H9 (cell line): Measurements from ENCODE around the gene ZNF672. TPM values are rescaled to one million over a fixed set of nuclear protein-coding genes. Genes with fewer than 3 reads are reported as not detected.

ENCODE experiments used
- DNase-seq: peaks from one replicate; pipeline ENCODE4 v3.0.0-alpha.2; 2017
- H2AFZ ChIP-seq: one replicate; pipeline ENCODE4 v1.6.1; 2013; ENCODE audit warnings: mild to moderate bottlenecking, low read length, control low read depth, moderate library complexity
- H2AK5ac ChIP-seq: 2 replicates; pipeline ENCODE4 v1.6.1; 2013; ENCODE audit warnings: low read length, control low read depth, mixed read lengths; ENCODE audit not compliant: insufficient read length
- H2BK120ac ChIP-seq: one replicate; pipeline ENCODE4 v1.6.1; 2013; ENCODE audit warnings: low read depth, mild to moderate bottlenecking, low read length, control low read depth, inconsistent platforms; ENCODE audit not compliant: poor library complexity, severe bottlenecking
- H2BK12ac ChIP-seq: 2 replicates; pipeline ENCODE4 v1.6.1; 2013; ENCODE audit warnings: low read length, control low read depth, mixed read lengths, low read depth; ENCODE audit not compliant: insufficient read length
- H2BK15ac ChIP-seq: 2 replicates; pipeline ENCODE4 v1.6.1; 2013; ENCODE audit warnings: low read depth, low read length, control low read depth
- H2BK20ac ChIP-seq: one replicate; pipeline ENCODE4 v1.6.1; 2013; ENCODE audit warnings: low read depth, mild to moderate bottlenecking, low read length, control low read depth, inconsistent platforms; ENCODE audit not compliant: poor library complexity, severe bottlenecking
- H2BK5ac ChIP-seq: 2 replicates; pipeline ENCODE4 v1.6.1; 2013; ENCODE audit warnings: low read length, control low read depth, mixed read lengths; ENCODE audit not compliant: insufficient read length
- H3K14ac ChIP-seq: 2 replicates; pipeline ENCODE4 v1.6.1; 2013; ENCODE audit warnings: low read length, control low read depth; ENCODE audit not compliant: insufficient read depth
- H3K18ac ChIP-seq: 2 replicates; pipeline ENCODE4 v1.6.1; 2013; ENCODE audit warnings: low read depth, mild to moderate bottlenecking, mixed read lengths, low read length, control low read depth; ENCODE audit not compliant: insufficient read length
- H3K23ac ChIP-seq: 2 replicates; pipeline ENCODE4 v1.6.1; 2013; ENCODE audit warnings: low read length, control low read depth, mixed read lengths, low read depth; ENCODE audit not compliant: insufficient read length
- H3K23me2 ChIP-seq: 2 replicates; pipeline ENCODE4 v1.6.1; 2013; ENCODE audit warnings: low read depth, mild to moderate bottlenecking, mixed read lengths, low read length, control low read depth; ENCODE audit not compliant: insufficient read length, poor library complexity, severe bottlenecking
- H3K27ac ChIP-seq: 2 replicates; pipeline ENCODE4 v1.5.1; 2013; ENCODE audit warnings: low read length, control low read depth, mixed read lengths, low read depth; ENCODE audit not compliant: insufficient read length
- H3K27me3 ChIP-seq: 2 replicates; pipeline ENCODE4 v1.6.1; 2013; ENCODE audit warnings: low read length, control low read depth, inconsistent platforms; ENCODE audit not compliant: insufficient read depth
- H3K4ac ChIP-seq: 2 replicates; pipeline ENCODE4 v1.6.1; 2013; ENCODE audit warnings: low read depth, mild to moderate bottlenecking, control low read depth, inconsistent platforms, low read length, moderate library complexity
- H3K4me1 ChIP-seq: 2 replicates; pipeline ENCODE4 v1.6.1; 2013; ENCODE audit warnings: low read length, control low read depth, inconsistent platforms; ENCODE audit not compliant: insufficient read depth
- H3K4me2 ChIP-seq: 2 replicates; pipeline ENCODE4 v1.6.1; 2013; ENCODE audit warnings: low read length, control low read depth, mixed read lengths; ENCODE audit not compliant: insufficient read length, insufficient read depth
- H3K56ac ChIP-seq: 2 replicates; pipeline ENCODE4 v1.6.1; 2013; ENCODE audit warnings: low read depth, mild to moderate bottlenecking, mixed read lengths, low read length, control low read depth; ENCODE audit not compliant: insufficient read length
- H3K79me1 ChIP-seq: 2 replicates; pipeline ENCODE4 v1.6.1; 2013; ENCODE audit warnings: low read depth, mild to moderate bottlenecking, moderate library complexity, low read length, control low read depth, inconsistent platforms; ENCODE audit not compliant: insufficient read depth, poor library complexity, severe bottlenecking
- H3K79me2 ChIP-seq: 2 replicates; pipeline ENCODE4 v1.6.1; 2013; ENCODE audit warnings: low read length, control low read depth, inconsistent platforms; ENCODE audit not compliant: insufficient read depth
- H3K9ac ChIP-seq: 2 replicates; pipeline ENCODE4 v1.6.1; 2013; ENCODE audit warnings: low read length, control low read depth, mixed read lengths; ENCODE audit not compliant: insufficient read length; ENCODE audit errors: extremely low read depth
- H3K9me3 ChIP-seq: one replicate; pipeline ENCODE4 v1.6.1; 2013; ENCODE audit warnings: low read depth, low read length, inconsistent platforms; ENCODE audit not compliant: control insufficient read depth
- H3T11ph ChIP-seq: one replicate; pipeline ENCODE4 v1.6.1; 2013; ENCODE audit warnings: mild to moderate bottlenecking, low read length, control low read depth, inconsistent platforms
- H4K20me1 ChIP-seq: one replicate; pipeline ENCODE4 v1.6.1; 2013; ENCODE audit not compliant: control insufficient read depth, insufficient read length, insufficient read depth
- H4K5ac ChIP-seq: 2 replicates; pipeline ENCODE4 v1.6.1; 2013; ENCODE audit warnings: low read depth, mild to moderate bottlenecking, mixed read lengths, low read length, control low read depth; ENCODE audit not compliant: insufficient read length
- H4K8ac ChIP-seq: replicated peaks from 2 replicates; pipeline ENCODE4 v1.6.1; 2013; ENCODE audit warnings: low read length, control low read depth, mixed read lengths, low read depth; ENCODE audit not compliant: insufficient read length
- H4K91ac ChIP-seq: 2 replicates; pipeline ENCODE4 v1.6.1; 2013; ENCODE audit warnings: low read depth, mild to moderate bottlenecking, moderate library complexity, mixed read lengths, low read length, control low read depth; ENCODE audit not compliant: insufficient read length
- H3K27ac Mint-ChIP-seq, 3 experiments: 2 replicates in 2 of 3; 3 replicates in 1 of 3; pipeline ENCODE4 v1.8.0; 2020 to 2021; ENCODE audit warnings: mixed read lengths in 3 of 3, mild to moderate bottlenecking in 1 of 3, moderate library complexity in 1 of 3
- H3K27me3 Mint-ChIP-seq: 2 replicates; pipeline ENCODE4 v1.8.0; 2021; ENCODE audit warnings: low read depth, mild to moderate bottlenecking, moderate library complexity, mixed read lengths
- H3K36me3 Mint-ChIP-seq, 3 experiments: 2 replicates in 2 of 3; 3 replicates in 1 of 3; pipeline ENCODE4 v1.8.0; 2020 to 2021; ENCODE audit warnings: low read depth in 3 of 3, mixed read lengths in 3 of 3; ENCODE audit not compliant: insufficient read depth in 1 of 3
- H3K4me1 Mint-ChIP-seq, 2 experiments: 2 replicates each; pipeline ENCODE4 v1.8.0; 2020; ENCODE audit warnings: mixed read lengths in 2 of 2
- H3K4me3 Mint-ChIP-seq, 2 experiments: 2 replicates in 1 of 2; 3 replicates in 1 of 2; pipeline ENCODE4 v1.8.0; 2020 to 2021; ENCODE audit warnings: mild to moderate bottlenecking in 2 of 2, mixed read lengths in 2 of 2, moderate library complexity in 1 of 2
- H3K9me3 Mint-ChIP-seq, 2 experiments: 2 replicates in 1 of 2; 3 replicates in 1 of 2; pipeline ENCODE4 v1.8.0; 2020; ENCODE audit warnings: mild to moderate bottlenecking in 2 of 2, mixed read lengths in 2 of 2, moderate library complexity in 1 of 2
- WGBS: extraction: QIAGEN DNeasy Blood & Tissue Kit; methylation state at CpG from one replicate; pipeline ENCODE4 v1.1.7; 2013; ENCODE audit warnings: missing lambda C conversion rate, low lambda C conversion rate, mixed read lengths; ENCODE audit not compliant: insufficient read length; ENCODE audit errors: extremely low coverage; 5-methylcytosine and 5-hydroxymethylcytosine counted together
- total RNA-seq: library from RNA; stranded (reverse); gene quantifications from 2 replicates; pipeline ENCODE4 v1.2.1, GENCODE V29; 2021
- TF ChIP-seq, protein P1 (sequence below): fragments of 200-600 bp; sonication (generic); conservative IDR thresholded peaks from 3 replicates; pipeline ENCODE4 v1.8.0; 2021; ENCODE audit warnings: antibody characterized with exemption, mild to moderate bottlenecking

The ZNF672 gene
- total RNA-seq, 1 experiment from 2014 or later = 29.4 TPM

DNA sequence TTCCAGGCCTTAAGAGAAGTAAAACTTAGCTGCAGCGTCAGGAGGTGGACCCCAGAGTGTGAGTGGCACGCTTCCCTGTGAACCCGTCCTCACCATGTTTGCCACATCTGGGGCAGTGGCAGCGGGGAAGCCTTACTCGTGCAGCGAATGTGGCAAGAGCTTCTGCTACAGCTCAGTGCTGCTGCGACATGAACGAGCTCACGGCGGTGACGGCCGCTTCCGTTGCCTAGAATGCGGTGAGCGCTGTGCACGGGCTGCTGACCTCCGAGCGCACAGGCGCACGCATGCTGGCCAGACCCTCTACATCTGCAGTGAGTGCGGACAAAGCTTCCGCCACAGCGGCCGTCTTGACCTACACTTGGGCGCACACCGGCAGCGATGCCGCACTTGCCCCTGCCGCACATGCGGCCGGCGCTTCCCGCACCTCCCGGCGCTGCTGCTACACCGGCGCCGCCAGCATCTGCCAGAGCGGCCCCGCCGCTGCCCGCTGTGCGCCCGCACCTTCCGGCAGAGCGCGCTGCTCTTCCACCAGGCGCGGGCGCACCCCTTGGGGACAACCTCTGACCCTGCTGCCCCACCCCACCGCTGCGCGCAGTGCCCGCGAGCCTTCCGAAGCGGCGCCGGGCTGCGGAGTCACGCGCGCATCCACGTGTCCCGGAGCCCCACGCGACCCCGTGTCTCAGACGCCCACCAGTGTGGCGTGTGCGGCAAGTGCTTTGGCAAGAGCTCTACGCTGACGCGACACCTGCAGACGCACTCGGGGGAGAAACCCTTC lies 9.3 kb downstream of the ZNF672 start:
- Histone ChIP-seq H3T11ph (no peak overlapping the region), H2BK12ac (no peak overlapping the region), H3K56ac (no peak overlapping the region), H3K4ac (no peak overlapping the region), H3K79me1 (no peaks in the 10 kb centered on the region), H3K9ac (no peak overlapping the region), H3K9me3 (no peaks in the 10 kb centered on the region), H2AK5ac (no peak overlapping the region), H4K20me1 (no peaks in the 10 kb centered on the region), H4K5ac (no peak overlapping the region), H3K23me2 (no peaks in the 10 kb centered on the region), H3K27ac (no peak overlapping the region), H3K79me2 (no peaks in the 10 kb centered on the region), H2AFZ (no peak overlapping the region), H3K18ac (no peak overlapping the region), H2BK20ac (no peak overlapping the region), H2BK120ac (no peak overlapping the region), H3K14ac (no peak overlapping the region), H3K27me3 (no peaks in the 10 kb centered on the region), H4K91ac (no peak overlapping the region), H4K8ac (no peak overlapping the region), H3K4me1 (no peaks in the 10 kb centered on the region), H2BK15ac (no peak overlapping the region), H3K23ac (no peak overlapping the region), H2BK5ac (no peak overlapping the region), H3K4me2 (no peak overlapping the region)
- WGBS = no CpG with 5 or more reads among the region's 76 CpGs
- Mint-ChIP-seq H3K27ac (no peak overlapping the region), H3K36me3 (peaks cover 20 to 53% (median 30%) of the 10 kb centered on the region in 3 experiments; a peak in 6 of 7 replicates), H3K9me3 (no peaks in the 10 kb centered on the region), H3K4me3 (no peak overlapping the region), H3K27me3 (no peaks in the 10 kb centered on the region), H3K4me1 (no peaks in the 10 kb centered on the region; a peak in 1 of 4 replicates)
- no peak for DNase-seq
- TF ChIP-seq, protein P1, sequence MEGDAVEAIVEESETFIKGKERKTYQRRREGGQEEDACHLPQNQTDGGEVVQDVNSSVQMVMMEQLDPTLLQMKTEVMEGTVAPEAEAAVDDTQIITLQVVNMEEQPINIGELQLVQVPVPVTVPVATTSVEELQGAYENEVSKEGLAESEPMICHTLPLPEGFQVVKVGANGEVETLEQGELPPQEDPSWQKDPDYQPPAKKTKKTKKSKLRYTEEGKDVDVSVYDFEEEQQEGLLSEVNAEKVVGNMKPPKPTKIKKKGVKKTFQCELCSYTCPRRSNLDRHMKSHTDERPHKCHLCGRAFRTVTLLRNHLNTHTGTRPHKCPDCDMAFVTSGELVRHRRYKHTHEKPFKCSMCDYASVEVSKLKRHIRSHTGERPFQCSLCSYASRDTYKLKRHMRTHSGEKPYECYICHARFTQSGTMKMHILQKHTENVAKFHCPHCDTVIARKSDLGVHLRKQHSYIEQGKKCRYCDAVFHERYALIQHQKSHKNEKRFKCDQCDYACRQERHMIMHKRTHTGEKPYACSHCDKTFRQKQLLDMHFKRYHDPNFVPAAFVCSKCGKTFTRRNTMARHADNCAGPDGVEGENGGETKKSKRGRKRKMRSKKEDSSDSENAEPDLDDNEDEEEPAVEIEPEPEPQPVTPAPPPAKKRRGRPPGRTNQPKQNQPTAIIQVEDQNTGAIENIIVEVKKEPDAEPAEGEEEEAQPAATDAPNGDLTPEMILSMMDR = no peak
